ENCODE measurements around the gene ULK1. TPM values are rescaled to one million over a fixed set of nuclear protein-coding genes. Genes with fewer than 3 reads are reported as not detected.

The ULK1 gene
- total RNA-seq, 1 donor: 11.7 TPM

DNA sequence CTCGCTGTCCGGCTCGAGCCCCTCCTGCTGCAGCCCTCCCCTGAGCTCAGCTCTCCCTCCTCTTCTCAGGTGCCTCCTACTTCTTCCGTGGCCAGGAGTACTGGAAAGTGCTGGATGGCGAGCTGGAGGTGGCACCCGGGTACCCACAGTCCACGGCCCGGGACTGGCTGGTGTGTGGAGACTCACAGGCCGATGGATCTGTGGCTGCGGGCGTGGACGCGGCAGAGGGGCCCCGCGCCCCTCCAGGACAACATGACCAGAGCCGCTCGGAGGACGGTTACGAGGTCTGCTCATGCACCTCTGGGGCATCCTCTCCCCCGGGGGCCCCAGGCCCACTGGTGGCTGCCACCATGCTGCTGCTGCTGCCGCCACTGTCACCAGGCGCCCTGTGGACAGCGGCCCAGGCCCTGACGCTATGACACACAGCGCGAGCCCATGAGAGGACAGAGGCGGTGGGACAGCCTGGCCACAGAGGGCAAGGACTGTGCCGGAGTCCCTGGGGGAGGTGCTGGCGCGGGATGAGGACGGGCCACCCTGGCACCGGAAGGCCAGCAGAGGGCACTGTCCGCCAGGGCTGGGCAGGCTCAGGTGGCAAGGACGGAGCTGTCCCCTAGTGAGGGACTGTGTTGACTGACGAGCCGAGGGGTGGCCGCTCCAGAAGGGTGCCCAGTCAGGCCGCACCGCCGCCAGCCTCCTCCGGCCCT, 43.4 kb upstream of the ULK1 start:
- TF ChIP-seq, protein P1, sequence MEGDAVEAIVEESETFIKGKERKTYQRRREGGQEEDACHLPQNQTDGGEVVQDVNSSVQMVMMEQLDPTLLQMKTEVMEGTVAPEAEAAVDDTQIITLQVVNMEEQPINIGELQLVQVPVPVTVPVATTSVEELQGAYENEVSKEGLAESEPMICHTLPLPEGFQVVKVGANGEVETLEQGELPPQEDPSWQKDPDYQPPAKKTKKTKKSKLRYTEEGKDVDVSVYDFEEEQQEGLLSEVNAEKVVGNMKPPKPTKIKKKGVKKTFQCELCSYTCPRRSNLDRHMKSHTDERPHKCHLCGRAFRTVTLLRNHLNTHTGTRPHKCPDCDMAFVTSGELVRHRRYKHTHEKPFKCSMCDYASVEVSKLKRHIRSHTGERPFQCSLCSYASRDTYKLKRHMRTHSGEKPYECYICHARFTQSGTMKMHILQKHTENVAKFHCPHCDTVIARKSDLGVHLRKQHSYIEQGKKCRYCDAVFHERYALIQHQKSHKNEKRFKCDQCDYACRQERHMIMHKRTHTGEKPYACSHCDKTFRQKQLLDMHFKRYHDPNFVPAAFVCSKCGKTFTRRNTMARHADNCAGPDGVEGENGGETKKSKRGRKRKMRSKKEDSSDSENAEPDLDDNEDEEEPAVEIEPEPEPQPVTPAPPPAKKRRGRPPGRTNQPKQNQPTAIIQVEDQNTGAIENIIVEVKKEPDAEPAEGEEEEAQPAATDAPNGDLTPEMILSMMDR (IDR thresholded peaks at IDR 0.05; ENCODE audit: insufficient read depth, low read depth, low read length): no peak
- no peak overlapping the region for H3K4me3 ChIP-seq (ENCODE audit: low read depth, low read length)
- DNase-seq (ENCODE audit: low read depth): no peak

DNA sequence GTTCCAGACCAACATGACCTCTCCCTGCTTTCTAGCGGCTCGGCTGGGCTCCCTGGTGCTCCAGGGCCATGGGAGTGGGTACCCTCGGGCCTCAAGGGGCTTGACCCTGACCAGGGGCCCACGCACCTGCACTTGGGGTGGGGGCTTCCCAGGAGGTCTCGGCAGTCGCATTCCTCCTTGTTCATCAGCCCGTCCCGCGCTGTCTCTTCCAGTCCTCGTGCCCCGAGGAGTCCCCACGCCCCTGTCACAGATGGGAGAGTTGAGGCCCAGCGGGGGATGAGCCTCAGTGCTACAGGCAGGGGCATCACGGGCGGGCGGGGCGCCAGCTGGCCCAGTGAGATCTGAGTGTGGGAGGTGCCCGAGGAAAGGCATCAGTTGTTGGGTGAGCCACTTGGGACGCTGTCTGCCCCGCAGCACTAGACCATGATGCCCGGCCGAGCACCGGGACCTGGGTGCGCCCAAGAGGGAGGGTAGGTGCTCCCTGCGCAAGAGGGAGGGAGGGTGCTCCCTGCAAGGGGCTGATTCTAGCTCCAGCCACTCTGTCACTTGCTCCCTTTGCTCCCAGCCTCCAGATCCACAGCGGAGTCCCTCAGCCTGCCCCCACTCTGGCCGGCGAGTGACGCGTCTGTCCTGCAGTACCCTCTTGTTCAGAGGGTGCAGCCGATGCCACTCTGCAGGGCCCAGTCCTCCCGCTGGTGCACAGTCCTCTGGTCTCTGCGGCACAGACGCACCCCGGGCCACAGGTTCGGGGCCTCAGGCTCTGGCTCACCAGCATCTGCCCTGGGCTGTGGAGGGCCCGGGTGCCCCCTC, 42.5 kb upstream of the ULK1 start:
- TF ChIP-seq, protein P1 (IDR thresholded peaks at IDR 0.05; ENCODE audit: insufficient read depth, low read depth, low read length): no peak
- DNase-seq (ENCODE audit: low read depth): no peak
- no peak overlapping the region for H3K4me3 ChIP-seq (ENCODE audit: low read depth, low read length)

DNA sequence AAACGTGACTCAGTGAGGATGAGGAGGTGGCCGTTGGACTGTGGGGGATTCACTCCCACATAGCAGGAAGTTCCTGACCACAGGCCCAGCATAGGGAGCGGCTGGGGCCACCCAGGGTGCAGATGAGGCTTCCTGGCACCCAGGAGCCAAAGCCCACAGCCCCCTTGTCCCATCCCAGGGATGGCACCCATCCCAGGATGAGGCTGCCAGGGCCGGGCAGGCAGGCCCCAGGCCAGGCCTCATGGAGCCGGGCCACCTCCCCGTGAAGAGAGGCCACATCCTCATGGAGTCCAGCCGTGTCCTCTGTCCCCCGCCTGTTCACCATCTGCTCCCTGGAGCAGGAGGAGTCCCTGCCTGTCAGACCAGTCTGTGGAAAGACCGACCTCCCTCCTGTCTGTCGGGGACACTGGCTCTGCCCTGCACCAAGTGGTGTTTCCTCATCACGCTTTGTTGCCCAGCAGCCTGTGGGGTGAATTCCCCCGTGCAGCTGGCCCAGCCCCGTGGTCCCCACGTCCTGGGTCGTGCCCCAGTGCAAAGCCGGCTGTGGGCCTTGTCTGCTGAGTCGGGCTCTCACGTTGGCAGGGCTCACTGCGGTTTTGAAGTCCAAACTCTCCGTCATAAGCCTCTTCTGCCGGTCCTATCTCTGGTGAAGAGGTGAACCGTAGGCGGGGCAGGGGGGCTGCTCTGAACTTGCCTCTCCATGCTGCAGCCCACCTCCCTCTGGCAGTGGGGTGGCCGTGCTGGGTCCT, 41.7 kb upstream of the ULK1 start:
- no peak for DNase-seq (ENCODE audit: low read depth)
- no peak overlapping the region for H3K4me3 ChIP-seq (ENCODE audit: low read depth, low read length)
- TF ChIP-seq, protein P1 (IDR thresholded peaks at IDR 0.05; ENCODE audit: insufficient read depth, low read depth, low read length): no peak

DNA sequence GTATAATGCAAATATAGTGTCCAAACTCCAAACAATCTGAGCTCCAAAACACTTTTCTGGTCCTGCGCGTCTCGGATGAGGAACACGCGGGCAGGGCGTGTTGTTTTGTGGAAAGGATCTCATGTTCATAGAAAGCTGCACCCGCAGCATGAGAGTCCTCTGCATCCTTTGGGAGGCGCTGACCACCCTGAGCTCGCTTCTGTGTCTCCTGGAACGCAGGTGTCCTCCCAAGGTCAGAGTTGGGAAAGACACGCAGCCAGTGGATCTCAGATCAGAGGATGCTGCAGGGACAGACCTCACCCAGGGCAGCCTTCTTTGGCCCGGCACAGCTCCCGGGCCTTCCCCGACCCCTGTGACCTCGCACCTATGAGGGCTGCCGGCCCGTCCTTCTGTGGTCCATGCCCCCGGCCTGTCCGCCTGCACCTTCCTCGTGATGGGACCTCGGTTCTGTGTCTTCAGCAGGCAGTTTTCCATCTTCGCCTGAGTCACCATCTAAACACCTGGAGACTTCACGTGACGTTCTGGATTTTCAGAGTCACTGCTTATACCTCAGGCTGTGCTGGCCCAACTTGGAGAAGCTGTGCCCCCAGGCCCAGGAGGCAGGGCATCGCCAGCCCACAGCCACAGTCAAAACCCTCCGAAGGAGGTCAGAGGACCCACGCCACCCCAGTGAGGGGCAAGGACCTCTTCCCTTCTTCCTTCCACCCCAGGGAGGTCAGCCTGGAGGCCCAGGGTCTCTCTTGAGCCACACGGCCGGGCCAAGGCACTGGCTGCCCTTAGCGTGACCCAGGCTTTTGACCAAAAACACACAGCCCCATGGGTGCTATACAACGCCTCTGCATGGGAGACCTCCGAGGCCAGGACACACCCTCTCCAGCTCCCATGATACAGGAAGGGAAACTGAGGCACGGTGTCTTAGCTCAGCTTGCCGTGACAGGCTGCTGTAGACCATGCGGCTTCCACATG, 40.3 kb upstream of the ULK1 start:
- DNase-seq (ENCODE audit: low read depth): no peak
- no peak overlapping the region for H3K4me3 ChIP-seq (ENCODE audit: low read depth, low read length)
- TF ChIP-seq, protein P1 (IDR thresholded peaks at IDR 0.05; ENCODE audit: insufficient read depth, low read depth, low read length): no peak

DNA sequence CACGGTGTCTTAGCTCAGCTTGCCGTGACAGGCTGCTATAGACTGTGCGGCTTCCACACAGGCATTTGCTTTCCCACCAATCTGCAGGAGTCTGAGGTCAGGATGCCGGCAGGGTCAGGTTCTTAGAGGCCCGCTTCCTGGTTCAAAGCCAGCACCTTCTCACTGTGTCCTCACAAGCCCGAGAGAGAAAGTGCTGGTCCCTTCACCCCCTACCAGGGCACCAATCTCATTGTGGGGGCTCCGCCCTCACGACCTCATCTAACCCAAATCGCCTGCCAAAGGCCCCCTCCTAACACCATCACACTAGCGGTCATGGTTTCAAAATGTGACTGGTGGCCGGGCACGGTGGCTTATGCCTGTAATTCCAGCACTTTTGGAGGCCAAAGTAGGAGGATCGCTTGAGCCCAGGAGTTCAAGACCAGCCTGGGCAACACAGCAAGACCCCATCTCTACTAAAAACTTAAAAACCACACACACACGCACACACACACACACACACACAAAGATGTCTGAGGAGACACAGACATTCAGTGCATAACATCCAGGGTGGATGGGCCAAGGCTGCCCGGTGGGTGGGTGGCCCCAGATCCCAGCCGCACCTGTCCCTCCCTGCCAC, 39.5 kb upstream of the ULK1 start:
- no peak overlapping the region for H3K4me3 ChIP-seq (ENCODE audit: low read depth, low read length)
- no peak for DNase-seq (ENCODE audit: low read depth)
- TF ChIP-seq, protein P1 (IDR thresholded peaks at IDR 0.05; ENCODE audit: insufficient read depth, low read depth, low read length): no peak
